Measurements from ENCODE around the gene CNTNAP4. TPM values are rescaled to one million over a fixed set of nuclear protein-coding genes. Genes with fewer than 3 reads are reported as not detected.

CNTNAP4 gene
- total and polyA plus RNA-seq, 3 donors from 2014 or later = 1.5 to 3.5 (median 2.2) TPM

- Histone ChIP-seq H3K4me3 (no peak overlapping the region), H3K36me3 (ENCODE audit: low read depth, missing control alignments) (no peaks in the 10 kb centered on the region), H3K27me3 (no peaks in the 10 kb centered on the region), H3K4me1 (no peaks in the 10 kb centered on the region), H3K27ac (no peak overlapping the region), H3K9me3 (no peaks in the 10 kb centered on the region)
- intact Hi-C loops (cut with DNase I; ENCODE audit: low total_unique reads) = no loop called here
- WGBS, 2 donors = 59 to 73% methylated on average over 1 of the region's 1 CpG
- DNase-seq = no peak
- no peak for TF ChIP-seq CTCF (IDR thresholded peaks at IDR 0.05)
- no peak for TF ChIP-seq POLR2A (IDR thresholded peaks at IDR 0.05)
Observed at GRCh38 chr16:76360404-76360803, 83.2 kb downstream of the CNTNAP4 start.

- H3K27ac ChIP-seq = no peak overlapping the region
- TF ChIP-seq POLR2A (IDR thresholded peaks at IDR 0.05) (no peak), CTCF (IDR thresholded peaks at IDR 0.05) (no peak)
- H3K4me1 ChIP-seq = no peaks in the 10 kb centered on the region
- intact Hi-C loops (cut with DNase I; ENCODE audit: low total_unique reads) = no loop called here
- no peaks in the 10 kb centered on the region for H3K27me3 ChIP-seq
- H3K4me3 ChIP-seq = no peak overlapping the region
- no peaks in the 10 kb centered on the region for H3K9me3 ChIP-seq
- no peaks in the 10 kb centered on the region for H3K36me3 ChIP-seq (ENCODE audit: low read depth, missing control alignments)
- DNase-seq = no peak
- WGBS, 2 donors = 42 to 56% methylated on average over 4 of the region's 4 CpGs
Observed at GRCh38 chr16:76370344-76370743, 93.1 kb downstream of the CNTNAP4 start.

- H3K9me3 ChIP-seq = no peaks in the 10 kb centered on the region
- no peak for DNase-seq
- H3K27me3 ChIP-seq = no peaks in the 10 kb centered on the region
- no peaks in the 10 kb centered on the region for H3K4me1 ChIP-seq
- 95 to 100% methylated on average over 3 of the region's 3 CpGs for WGBS, 2 donors
- intact Hi-C loops (cut with DNase I; ENCODE audit: low total_unique reads) = no loop called here
- no peaks in the 10 kb centered on the region for H3K36me3 ChIP-seq (ENCODE audit: low read depth, missing control alignments)
- no peak overlapping the region for H3K27ac ChIP-seq
- TF ChIP-seq POLR2A (IDR thresholded peaks at IDR 0.05) (no peak), CTCF (IDR thresholded peaks at IDR 0.05) (no peak)
- H3K4me3 ChIP-seq = no peak overlapping the region
Observed at GRCh38 chr16:76371441-76371840, 94.2 kb downstream of the CNTNAP4 start.

GRCh38 chr16:76373998-76374397, 96.8 kb downstream of the CNTNAP4 start:
- Histone ChIP-seq H3K4me3 (no peak overlapping the region), H3K4me1 (no peaks in the 10 kb centered on the region), H3K27me3 (no peaks in the 10 kb centered on the region), H3K9me3 (no peaks in the 10 kb centered on the region), H3K27ac (no peak overlapping the region), H3K36me3 (ENCODE audit: low read depth, missing control alignments) (no peaks in the 10 kb centered on the region)
- intact Hi-C loops (cut with DNase I; ENCODE audit: low total_unique reads) = no loop called here
- DNase-seq = no peak
- 57 to 60% methylated on average over 4 of the region's 4 CpGs for WGBS, 2 donors
- no peak for TF ChIP-seq CTCF (IDR thresholded peaks at IDR 0.05)
- no peak for TF ChIP-seq POLR2A (IDR thresholded peaks at IDR 0.05)

GRCh38 chr16:76376988-76377387, 99.8 kb downstream of the CNTNAP4 start:
- no peaks in the 10 kb centered on the region for H3K4me1 ChIP-seq
- no peak for DNase-seq
- TF ChIP-seq POLR2A (IDR thresholded peaks at IDR 0.05) (no peak), CTCF (IDR thresholded peaks at IDR 0.05) (no peak)
- H3K36me3 ChIP-seq (ENCODE audit: low read depth, missing control alignments) = no peaks in the 10 kb centered on the region
- no peaks in the 10 kb centered on the region for H3K9me3 ChIP-seq
- intact Hi-C loops (cut with DNase I; ENCODE audit: low total_unique reads) = no loop called here
- no peaks in the 10 kb centered on the region for H3K27me3 ChIP-seq
- H3K27ac ChIP-seq = no peak overlapping the region
- 94 to 100% methylated on average over 2 of the region's 2 CpGs for WGBS, 2 donors
- no peak overlapping the region for H3K4me3 ChIP-seq
